Measurements from ENCODE around the gene SHB. TPM values are rescaled to one million over a fixed set of nuclear protein-coding genes. Genes with fewer than 3 reads are reported as not detected.

The SHB gene
- total RNA-seq, 2 experiments from 2014 or later = 2.8 to 3.2 TPM

DNA sequence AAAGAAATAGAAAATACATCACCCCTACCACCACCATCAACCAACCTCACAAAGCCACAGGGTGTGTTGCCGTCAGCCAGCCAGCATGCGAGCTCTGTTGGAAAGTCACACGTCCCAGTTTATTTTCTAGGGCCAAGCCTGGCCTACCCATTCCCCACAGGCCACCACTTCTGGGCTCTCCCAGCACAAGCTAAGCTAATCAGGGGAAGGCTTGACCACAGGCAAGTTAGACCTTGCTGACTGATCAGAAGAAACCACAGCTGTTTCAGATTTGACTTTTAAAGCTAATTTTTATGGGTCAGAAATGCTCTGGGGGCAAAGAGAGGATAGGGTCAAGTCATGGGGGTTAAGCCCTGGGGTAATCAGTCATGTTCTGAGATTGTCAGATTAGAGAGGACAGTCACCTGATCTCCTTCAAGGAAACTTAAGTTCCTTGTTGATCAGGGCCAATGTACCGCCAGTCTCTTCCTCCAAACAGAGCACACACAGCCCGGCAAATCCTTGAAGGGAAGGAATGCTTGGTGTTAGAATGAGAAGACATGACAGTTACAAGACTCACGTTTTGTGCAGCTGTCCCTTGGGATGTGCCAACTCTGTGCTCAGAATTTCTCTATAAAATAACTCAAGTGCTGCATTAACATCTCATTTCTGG is 7.6 kb downstream of the SHB start:
- Mint-ChIP-seq H3K4me1 (ENCODE audit: low read depth) (peaks cover 13% of the 10 kb centered on the region), H3K36me3 (ENCODE audit: low read depth) (no peaks in the 10 kb centered on the region), H3K4me3 (no peak overlapping the region), H3K27me3 (no peaks in the 10 kb centered on the region), H3K27ac (no peak overlapping the region), H3K9me3 (no peaks in the 10 kb centered on the region)
- TF ChIP-seq, protein P1, sequence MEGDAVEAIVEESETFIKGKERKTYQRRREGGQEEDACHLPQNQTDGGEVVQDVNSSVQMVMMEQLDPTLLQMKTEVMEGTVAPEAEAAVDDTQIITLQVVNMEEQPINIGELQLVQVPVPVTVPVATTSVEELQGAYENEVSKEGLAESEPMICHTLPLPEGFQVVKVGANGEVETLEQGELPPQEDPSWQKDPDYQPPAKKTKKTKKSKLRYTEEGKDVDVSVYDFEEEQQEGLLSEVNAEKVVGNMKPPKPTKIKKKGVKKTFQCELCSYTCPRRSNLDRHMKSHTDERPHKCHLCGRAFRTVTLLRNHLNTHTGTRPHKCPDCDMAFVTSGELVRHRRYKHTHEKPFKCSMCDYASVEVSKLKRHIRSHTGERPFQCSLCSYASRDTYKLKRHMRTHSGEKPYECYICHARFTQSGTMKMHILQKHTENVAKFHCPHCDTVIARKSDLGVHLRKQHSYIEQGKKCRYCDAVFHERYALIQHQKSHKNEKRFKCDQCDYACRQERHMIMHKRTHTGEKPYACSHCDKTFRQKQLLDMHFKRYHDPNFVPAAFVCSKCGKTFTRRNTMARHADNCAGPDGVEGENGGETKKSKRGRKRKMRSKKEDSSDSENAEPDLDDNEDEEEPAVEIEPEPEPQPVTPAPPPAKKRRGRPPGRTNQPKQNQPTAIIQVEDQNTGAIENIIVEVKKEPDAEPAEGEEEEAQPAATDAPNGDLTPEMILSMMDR (IDR thresholded peaks at IDR 0.05) = no peak
- POLR2A ChIA-PET = no interaction called here
- no peak for DNase-seq
- ATAC-seq = no peak
- CTCF ChIA-PET = interaction anchor here (1.2 to 6.4 kb wide), 5 partner anchors 15 to 148 kb away, joined by 3 to 28 read pairs (median 4); no protein-coding TSS in a partner anchor
- intact Hi-C loops (cut with micrococcal nuclease) = no loop called here

DNA sequence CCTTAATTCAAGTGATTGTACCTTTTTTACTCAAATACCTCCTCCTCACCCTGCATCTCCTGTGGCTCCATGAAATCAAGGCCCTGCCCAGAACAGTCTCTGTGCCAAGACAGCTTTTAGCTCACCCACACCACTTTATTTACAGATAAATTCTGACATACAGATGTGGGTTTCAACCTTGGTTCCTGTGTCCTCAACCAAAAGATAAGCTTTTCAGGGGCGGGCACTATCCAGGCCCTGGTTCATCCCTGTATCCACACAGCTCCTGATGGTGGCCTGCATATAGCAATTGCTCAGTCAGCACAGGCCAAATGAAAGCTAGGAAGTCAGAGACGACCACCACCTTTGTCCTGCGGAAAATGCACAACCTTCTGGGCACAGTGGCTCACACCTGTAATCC is 8.3 kb downstream of the SHB start:
- Mint-ChIP-seq H3K27me3 (no peaks in the 10 kb centered on the region), H3K36me3 (ENCODE audit: low read depth) (no peaks in the 10 kb centered on the region), H3K27ac (no peak overlapping the region), H3K4me1 (ENCODE audit: low read depth) (peaks cover 7% of the 10 kb centered on the region), H3K9me3 (no peaks in the 10 kb centered on the region), H3K4me3 (no peak overlapping the region)
- TF ChIP-seq, protein P1 (IDR thresholded peaks at IDR 0.05) = no peak
- DNase-seq (no peak), ATAC-seq (no peak)
- CTCF ChIA-PET = interaction anchor here (1.2 to 6.4 kb wide), 5 partner anchors 16 to 147 kb away, joined by 3 to 28 read pairs (median 4); no protein-coding TSS in a partner anchor
- POLR2A ChIA-PET = no interaction called here
- intact Hi-C loops (cut with micrococcal nuclease) = no loop called here

DNA sequence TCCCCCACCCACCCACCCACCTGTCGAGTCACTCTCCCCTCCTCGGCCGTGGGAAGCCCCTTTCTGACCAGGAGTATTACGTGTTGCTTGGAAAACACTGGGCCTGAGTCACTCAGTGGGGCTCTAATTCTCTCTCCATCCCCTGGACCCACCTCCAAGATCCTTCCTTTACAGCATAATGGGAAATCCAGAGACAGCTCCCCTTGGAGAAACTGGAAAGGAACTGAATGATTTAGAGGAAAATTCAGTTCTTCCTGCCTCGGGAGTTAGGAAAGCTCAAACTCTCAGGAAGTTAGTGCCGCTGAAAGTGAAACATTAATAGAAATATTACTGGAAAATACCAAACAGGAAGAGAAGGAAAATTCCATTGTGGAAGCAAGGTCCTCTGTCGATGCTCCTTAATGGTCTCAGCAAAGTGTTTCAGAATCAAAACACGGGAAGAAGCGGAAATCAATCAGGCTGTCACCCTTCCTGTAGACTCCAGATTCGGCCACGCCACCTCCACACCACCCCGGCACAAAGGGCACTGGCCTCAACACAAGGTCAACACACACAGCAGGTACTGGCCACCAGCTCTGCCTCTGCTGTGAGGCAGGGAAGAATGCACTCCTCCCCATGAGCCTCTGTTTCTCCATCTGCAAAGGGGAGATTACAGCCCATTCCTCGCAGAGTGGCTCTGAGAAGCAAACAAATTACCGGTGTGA is 9.6 kb downstream of the SHB start:
- H3K27ac Mint-ChIP-seq = no peak overlapping the region
- no peak overlapping the region for H3K4me3 Mint-ChIP-seq
- no peaks in the 10 kb centered on the region for H3K36me3 Mint-ChIP-seq (ENCODE audit: low read depth)
- H3K27me3 Mint-ChIP-seq = no peaks in the 10 kb centered on the region
- POLR2A ChIA-PET = interaction anchor here (0.7 kb wide), 1 partner anchor 334 kb away, joined by 3 read pairs; no protein-coding TSS in a partner anchor
- intact Hi-C loops (cut with micrococcal nuclease) = no loop called here
- no peak for ATAC-seq
- H3K9me3 Mint-ChIP-seq = no peaks in the 10 kb centered on the region
- DNase-seq = no peak
- TF ChIP-seq, protein P1 (IDR thresholded peaks at IDR 0.05) = no peak
- CTCF ChIA-PET = interaction anchor here (6.4 kb wide), 1 partner anchor 28 kb away, joined by 28 read pairs; no protein-coding TSS in a partner anchor
- H3K4me1 Mint-ChIP-seq (ENCODE audit: low read depth) = no peaks in the 10 kb centered on the region

DNA sequence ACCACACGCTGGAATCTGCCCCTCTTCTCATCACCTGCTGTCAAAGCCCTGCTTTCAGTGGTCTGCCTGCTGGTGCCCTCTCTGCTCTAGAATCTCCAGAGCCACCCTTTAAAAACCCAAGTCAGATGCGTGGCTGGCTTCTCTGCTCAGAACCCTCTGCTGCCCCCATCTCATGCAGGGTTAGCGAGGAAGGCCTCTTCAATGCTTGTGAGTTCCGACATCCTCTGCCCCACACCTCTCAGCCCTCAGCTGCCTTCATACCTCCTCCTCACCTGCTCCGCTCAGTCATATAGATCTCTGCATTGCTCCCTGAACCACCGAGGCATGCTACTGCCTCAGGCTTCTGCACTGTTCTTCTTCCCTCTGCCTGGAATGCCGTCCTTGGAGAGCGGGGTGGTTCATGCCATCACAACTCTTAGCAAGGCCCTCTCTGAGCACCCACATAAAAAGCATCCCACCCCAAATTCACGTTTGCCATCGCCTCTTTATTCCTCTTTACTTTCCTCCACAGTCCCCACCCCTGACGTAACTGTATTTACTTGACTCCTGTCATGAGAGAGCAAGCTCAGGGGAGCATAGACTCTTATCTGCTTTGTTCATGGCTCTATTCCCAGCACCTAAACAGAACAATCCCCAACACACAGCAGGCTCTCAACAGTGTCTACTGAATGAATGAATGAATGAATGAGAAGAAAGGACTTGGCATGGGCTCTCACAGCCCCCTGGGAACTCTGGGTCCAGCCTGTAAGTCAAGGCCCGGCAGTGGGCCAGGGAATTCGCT is 10.4 kb downstream of the SHB start:
- Mint-ChIP-seq H3K36me3 (ENCODE audit: low read depth) (no peaks in the 10 kb centered on the region), H3K27ac (no peak overlapping the region), H3K27me3 (peaks cover 2% of the 10 kb centered on the region), H3K4me1 (ENCODE audit: low read depth) (no peaks in the 10 kb centered on the region), H3K9me3 (no peaks in the 10 kb centered on the region), H3K4me3 (no peak overlapping the region)
- ATAC-seq = no peak
- POLR2A ChIA-PET = no interaction called here
- intact Hi-C loops (cut with micrococcal nuclease) = no loop called here
- CTCF ChIA-PET = interaction anchor here (6.4 kb wide), 1 partner anchor 29 kb away, joined by 28 read pairs; no protein-coding TSS in a partner anchor
- DNase-seq = no peak
- TF ChIP-seq, protein P1 (IDR thresholded peaks at IDR 0.05) = no peak
